K562 (cell line): ENCODE data around the gene SYTL5. TPM values are rescaled to one million over a fixed set of nuclear protein-coding genes. Genes with fewer than 3 reads are reported as not detected.

ENCODE experiments used
- ATAC-seq: fragments of 200-7000 bp; cut with Tn5 transposase; 3 replicates; pipeline ENCODE4 v1.9.1; 2020; ENCODE audit warnings: moderate library complexity
- BruUV-seq: library from RNA; stranded (reverse); fragments of 400-500 nt; replicated peaks from 2 replicates; lab custom pipeline; 2021; lab: Mats Ljungman, UMichigan
- CTCF ChIA-PET: fragments of 300-600 bp; formaldehyde crosslinking; extraction: SDS; loops from one replicate; lab custom pipeline; 2021; ENCODE audit warnings: low intra/inter-chr PET ratio; lab: Yijun Ruan, JAX
- POLR2A ChIA-PET: fragments of 300-600, 350-650 bp; sonication (Branson Sonifier 250); formaldehyde crosslinking; extraction: SDS; loops from one replicate; lab custom pipeline; 2021; ENCODE audit warnings: antibody characterized with exemption, inconsistent platforms; lab: Yijun Ruan, JAX
- DNase-seq, 4 experiments: peaks; one replicate each; pipeline versions ENCODE4 v3.0.0 to v3.0.0-alpha.2; 2011 to 2018; ENCODE audit warnings: low spot score in 3 of 4, mixed read lengths in 3 of 4; ENCODE audit errors: extremely low read depth in 1 of 4
- FAIRE-seq: peaks from 2 replicates; lab custom pipeline; 2011; peaks lifted over from hg19 to GRCh38; lab: Jason Lieb, UNC
- H2AFZ ChIP-seq: 2 replicates; pipeline ENCODE4 v1.6.0; 2011; ENCODE audit warnings: low read depth, low read length, control low read depth, inconsistent platforms
- H3K27ac ChIP-seq: fragments of 200-600 bp; 3 replicates; pipeline ENCODE4 v1.8.0; 2011; ENCODE audit warnings: low read depth, mild to moderate bottlenecking, control low read depth, inconsistent platforms, low read length, moderate library complexity, mixed read lengths; ENCODE audit errors: extremely low read depth
- H3K27me3 ChIP-seq, 2 experiments: fragments of 300-600 bp in 1 of 2; 2 replicates in 1 of 2; 3 replicates in 1 of 2; pipeline versions ENCODE4 v1.6.0 to v1.8.0; 2011; ENCODE audit warnings: inconsistent platforms in 2 of 2, low read length in 2 of 2, mild to moderate bottlenecking in 1 of 2, mixed read lengths in 1 of 2, moderate library complexity in 1 of 2; ENCODE audit not compliant: control insufficient read depth in 2 of 2, insufficient read depth in 2 of 2
- H3K36me3 ChIP-seq: fragments of 300-600 bp; 3 replicates; pipeline ENCODE4 v1.8.0; 2011; ENCODE audit warnings: mild to moderate bottlenecking, low read length, inconsistent platforms; ENCODE audit not compliant: control insufficient read depth, insufficient read depth
- H3K4me1 ChIP-seq, 2 experiments: fragments of 200-600 bp in 1 of 2; replicated peaks in 1 of 2; 2 replicates in 1 of 2; 3 replicates in 1 of 2; pipeline versions ENCODE4 v1.5.1 to v1.8.0; 2011; ENCODE audit warnings: inconsistent platforms in 2 of 2, low read length in 2 of 2, mild to moderate bottlenecking in 1 of 2, mixed read lengths in 1 of 2, moderate library complexity in 1 of 2; ENCODE audit not compliant: control insufficient read depth in 2 of 2, insufficient read depth in 2 of 2
- H3K4me2 ChIP-seq: 2 replicates; pipeline ENCODE4 v1.6.1; 2011; ENCODE audit warnings: low read length, control low read depth, inconsistent platforms, mixed read lengths; ENCODE audit not compliant: insufficient read depth
- H3K4me3 ChIP-seq: fragments of 200-600 bp; sonication (generic), shearing (Covaris generic); 2 replicates; pipeline ENCODE4 v1.5.1; 2016; ENCODE audit warnings: control low read depth, inconsistent platforms
- H3K79me2 ChIP-seq: fragments of 200-600 bp; 3 replicates; pipeline ENCODE4 v1.8.0; 2011; ENCODE audit warnings: low read length, inconsistent platforms; ENCODE audit not compliant: control insufficient read depth, insufficient read depth
- H3K9ac ChIP-seq, 2 experiments: 2 replicates each; pipeline versions ENCODE4 v1.6.0 to v1.6.1; 2011; ENCODE audit warnings: low read depth in 2 of 2, low read length in 2 of 2, control low read depth in 1 of 2, inconsistent platforms in 1 of 2, mild to moderate bottlenecking in 1 of 2, mixed read lengths in 1 of 2; ENCODE audit not compliant: insufficient read depth in 1 of 2
- H3K9me1 ChIP-seq: one replicate; pipeline ENCODE4 v1.6.0; 2011; ENCODE audit warnings: inconsistent platforms, mild to moderate bottlenecking, low read length, moderate library complexity; ENCODE audit not compliant: control insufficient read depth, insufficient read depth
- H3K9me3 ChIP-seq: replicated peaks from 2 replicates; pipeline ENCODE4 v1.5.1; 2011; ENCODE audit warnings: low read depth, low read length, inconsistent platforms; ENCODE audit not compliant: control insufficient read depth, insufficient read depth
- H4K20me1 ChIP-seq: replicated peaks from 2 replicates; pipeline ENCODE4 v1.6.1; 2011; ENCODE audit warnings: low read length, inconsistent platforms, mixed read lengths; ENCODE audit not compliant: control insufficient read depth, insufficient read depth
- ARID2 ChIP-seq: fragments of 450-650 bp; IDR thresholded peaks from 2 replicates; pipeline ENCODE4 v1.6.1; 2017; ENCODE audit warnings: antibody characterized with exemption, mild to moderate bottlenecking
- EHMT2 ChIP-seq: fragments of 450-650 bp; IDR thresholded peaks from 2 replicates; pipeline ENCODE4 v1.6.1; 2018; ENCODE audit warnings: antibody characterized with exemption
- HNRNPK ChIP-seq: fragments of 200-400 bp; formaldehyde crosslinking; IDR thresholded peaks from one replicate; pipeline ENCODE4 v1.6.1; 2018; ENCODE audit warnings: mild to moderate bottlenecking, low read depth, low read length; ENCODE audit not compliant: poor library complexity, severe bottlenecking
- NFE2L1 ChIP-seq: fragments of 450-650 bp; IDR thresholded peaks from 2 replicates; pipeline ENCODE4 v1.6.1; 2016; ENCODE audit warnings: missing genetic modification characterization, low read depth, mild to moderate bottlenecking, missing compliant biosample characterization, moderate library complexity, borderline replicate concordance
- POLR2H ChIP-seq: IDR thresholded peaks from 2 replicates; pipeline ENCODE4 v1.6.1; 2016; ENCODE audit warnings: missing genetic modification characterization, low read depth, mild to moderate bottlenecking, control low read depth, missing compliant biosample characterization, moderate library complexity
- TAF15 ChIP-seq: fragments of 200-400 bp; formaldehyde crosslinking; IDR thresholded peaks from 2 replicates; pipeline ENCODE4 v1.6.1; 2017; ENCODE audit warnings: mild to moderate bottlenecking, low read depth, low read length, moderate library complexity
- XRCC4 ChIP-seq: IDR thresholded peaks from one replicate; pipeline ENCODE4 v1.6.1; 2011; ENCODE audit not compliant: insufficient read depth, insufficient read length; ENCODE audit errors: extremely low read depth
- ZNF324 ChIP-seq: fragments of 250-450 bp; sonication (Bioruptor Pico); IDR thresholded peaks from 2 replicates; pipeline ENCODE4 v1.4.0; 2020; ENCODE audit warnings: mild to moderate bottlenecking
- WGBS: fragments of 100-300 bp; shearing (Covaris generic); methylation state at CpG from one replicate; pipeline ENCODE4 v1.1.6; 2016; ENCODE audit warnings: low coverage, mixed read lengths; ENCODE audit not compliant: insufficient coverage; ENCODE audit errors: missing lambda C conversion rate; 5-methylcytosine and 5-hydroxymethylcytosine counted together
- in situ Hi-C: fragments of 300-500 bp; cut with MboI; formaldehyde crosslinking; loops from 4 replicates; pipeline ENCODE4 v1.15.0; 2018; ENCODE audit warnings: inconsistent platforms, mixed read lengths
- intact Hi-C: fragments of 100-400 bp; cut with micrococcal nuclease; formaldehyde crosslinking; loops from 2 replicates; pipeline ENCODE4 v1.14.2; 2022
- polyA plus RNA-seq, 8 experiments: library from polyadenylated mRNA; depleted of rRNA in 4 of 8; stranded (reverse) in 5 of 8; unstranded in 3 of 8; fragments of >200 nt; fragmentation: Nextera tagmentation in 2 of 8; fragmentation: Illumina TruSeq in 1 of 8; extraction: Ambion mirVana in 2 of 8; extraction: Trizol in 1 of 8; gene quantifications; 2 replicates each; pipeline versions ENCODE4 v1.2.1 to v1.2.3, GENCODE V29; 2011 to 2014; ENCODE audit warnings: inconsistent platforms in 1 of 8, missing spikeins in 1 of 8
- total RNA-seq, 7 experiments: library from RNA; depleted of rRNA in 6 of 7; stranded (reverse); fragments of >200 nt in 6 of 7; fragmentation: Illumina TruSeq in 2 of 7; extraction: Trizol in 2 of 7; gene quantifications; 2 replicates each; pipeline versions ENCODE4 v1.2.1 to v1.2.3, GENCODE V29; 2011 to 2021; ENCODE audit warnings: low replicate concordance in 1 of 7
- TF ChIP-seq, protein P1 (sequence below): sonication (generic); formaldehyde crosslinking; IDR thresholded peaks from 2 replicates; pipeline ENCODE4 v1.8.0; 2022; ENCODE audit warnings: mild to moderate bottlenecking, missing genetic modification reagents, borderline replicate concordance

SYTL5 gene
- total and polyA plus RNA-seq, 9 of the 15 experiments (the other 6 are each of a cell fraction or from before 2014, with no cell fraction given), result 0.01 to 0.25 (median 0.09) TPM

DNA sequence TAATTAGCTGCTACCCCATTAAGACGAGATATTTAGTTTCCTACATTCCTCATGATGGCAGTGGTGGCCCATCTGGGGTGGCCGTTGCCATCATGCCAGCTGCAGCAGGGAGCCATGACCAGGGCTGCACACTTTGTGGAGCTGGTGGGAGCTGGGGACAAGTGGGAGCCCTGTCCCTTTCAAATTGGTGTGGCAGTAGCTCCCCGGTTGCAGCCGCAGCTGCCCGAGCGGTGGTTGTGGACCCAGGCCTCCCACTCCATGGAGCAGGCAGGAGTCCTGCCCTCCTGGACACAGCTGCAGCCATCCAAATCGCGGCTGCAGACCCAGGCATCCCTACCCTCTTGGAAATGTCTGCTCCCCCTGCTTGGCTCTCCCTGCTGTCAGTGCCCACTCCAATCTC, 9.3 kb upstream of the SYTL5 start:
- POLR2A ChIA-PET, result no interaction called here
- H4K20me1 ChIP-seq, result no peaks in the 10 kb centered on the region
- no peak overlapping the region for H3K4me3 ChIP-seq
- TF ChIP-seq HNRNPK (no peak), XRCC4 (no peak), POLR2H (tag) (no peak), EHMT2 (no peak), NFE2L1 (tag) (no peak), TAF15 (no peak), ARID2 (no peak), ZNF324 (CRISPR knock-in tag) (no peak)
- TF ChIP-seq, protein P1, sequence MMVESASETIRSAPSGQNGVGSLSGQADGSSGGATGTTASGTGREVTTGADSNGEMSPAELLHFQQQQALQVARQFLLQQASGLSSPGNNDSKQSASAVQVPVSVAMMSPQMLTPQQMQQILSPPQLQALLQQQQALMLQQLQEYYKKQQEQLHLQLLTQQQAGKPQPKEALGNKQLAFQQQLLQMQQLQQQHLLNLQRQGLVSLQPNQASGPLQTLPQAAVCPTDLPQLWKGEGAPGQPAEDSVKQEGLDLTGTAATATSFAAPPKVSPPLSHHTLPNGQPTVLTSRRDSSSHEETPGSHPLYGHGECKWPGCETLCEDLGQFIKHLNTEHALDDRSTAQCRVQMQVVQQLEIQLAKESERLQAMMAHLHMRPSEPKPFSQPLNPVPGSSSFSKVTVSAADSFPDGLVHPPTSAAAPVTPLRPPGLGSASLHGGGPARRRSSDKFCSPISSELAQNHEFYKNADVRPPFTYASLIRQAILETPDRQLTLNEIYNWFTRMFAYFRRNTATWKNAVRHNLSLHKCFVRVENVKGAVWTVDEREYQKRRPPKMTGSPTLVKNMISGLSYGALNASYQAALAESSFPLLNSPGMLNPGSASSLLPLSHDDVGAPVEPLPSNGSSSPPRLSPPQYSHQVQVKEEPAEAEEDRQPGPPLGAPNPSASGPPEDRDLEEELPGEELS (CRISPR knock-in tag), result no peak
- no peak for DNase-seq
- 13% methylated on average over 3 of the region's 8 CpGs for WGBS
- intact Hi-C loops, result no loop called here
- H3K27ac ChIP-seq, result no peak overlapping the region
- no peaks in the 10 kb centered on the region for H3K79me2 ChIP-seq
- in situ Hi-C loops, result no loop called here
- no peaks in the 10 kb centered on the region for H3K27me3 ChIP-seq
- no peaks in the 10 kb centered on the region for H3K36me3 ChIP-seq
- no peak for FAIRE-seq
- no TSS peak for BruUV-seq
- H3K9me1 ChIP-seq, result no peaks in the 10 kb centered on the region
- ATAC-seq, result no peak
- H2AFZ ChIP-seq, result no peak overlapping the region
- H3K9me3 ChIP-seq, result no peaks in the 10 kb centered on the region
- no peak overlapping the region for H3K9ac ChIP-seq
- H3K4me1 ChIP-seq, result peaks cover 0 to 3% of the 10 kb centered on the region in 2 experiments; a peak in 1 of 5 replicates
- H3K4me2 ChIP-seq, result no peak overlapping the region
- CTCF ChIA-PET, result no interaction called here
